Esophagus squamous epithelium (tissue), 5 donors: ENCODE results near the gene TBC1D22B. TPM values are rescaled to one million over a fixed set of nuclear protein-coding genes. Genes with fewer than 3 reads are reported as not detected.

Source experiments
- DNase-seq: peaks from one replicate; lab custom pipeline; 2025; lab: John Stamatoyannopoulos, UW
- H3K27ac ChIP-seq, 4 donors: fragments of 200-600 bp; sonication (generic); one replicate each; pipeline ENCODE4 v1.5.1; 2016 to 2019; ENCODE audit warnings: mild to moderate bottlenecking in 1 of 4
- H3K27me3 ChIP-seq, 4 donors: fragments of 200-600 bp; sonication (generic); 1 replicate in 3 of 4; 2 replicates in 1 of 4; pipeline versions ENCODE4 v1.5.1 to v1.6.0; 2017 to 2021; ENCODE audit warnings: antibody characterized with exemption in 1 of 4
- H3K36me3 ChIP-seq, 3 donors: fragments of 200-600 bp; sonication (generic); one replicate each; pipeline ENCODE4 v1.5.1; 2016 to 2019
- H3K4me1 ChIP-seq, 3 donors: fragments of 200-600 bp; sonication (generic); one replicate each; pipeline ENCODE4 v1.5.1; 2017 to 2019
- H3K4me3 ChIP-seq, 4 donors: fragments of 200-600 bp; sonication (generic); 1 replicate in 3 of 4; 2 replicates in 1 of 4; pipeline ENCODE4 v1.5.1; 2016 to 2019; ENCODE audit warnings: mild to moderate bottlenecking in 2 of 4, moderate library complexity in 1 of 4
- H3K9me3 ChIP-seq, 3 donors: fragments of 200-600 bp; sonication (generic); one replicate each; pipeline ENCODE4 v1.5.1; 2016 to 2019
- POLR2A ChIP-seq, 4 donors: fragments of 450-650 bp; IDR thresholded peaks; one replicate each; pipeline ENCODE4 v1.6.1; 2017; ENCODE audit warnings: antibody characterized with exemption in 4 of 4, mild to moderate bottlenecking in 4 of 4, moderate library complexity in 3 of 4
- WGBS, 2 donors: methylation state at CpG; one replicate each; pipeline ENCODE4 v1.1.5; 2018; 5-methylcytosine and 5-hydroxymethylcytosine counted together
- intact Hi-C: fragments of 100-400 bp; cut with DNase I; formaldehyde crosslinking; loops from one replicate; pipeline ENCODE4 v1.15.0; 2022
- total RNA-seq, 4 donors: library from RNA; depleted of rRNA; stranded (reverse); fragments of >200 nt; gene quantifications; one replicate each; pipeline ENCODE4 v1.1.0, GENCODE V29; 2016
- TF ChIP-seq, protein P1 (sequence below), 6 experiments: fragments of 450-650 bp in 4 of 6; fragments of 200-600 bp in 2 of 6; sonication (generic) in 2 of 6; IDR thresholded peaks; one replicate each; pipeline ENCODE4 v1.5.1; 2016 to 2019; ENCODE audit warnings: antibody characterized with exemption in 6 of 6, mild to moderate bottlenecking in 4 of 6, moderate library complexity in 4 of 6
- donor health status: DM: yes; HTN: yes; CAD: no.

TBC1D22B gene
- total RNA-seq, 4 donors from 2014 or later = 8.7 to 13.2 (median 10.4) TPM

DNA sequence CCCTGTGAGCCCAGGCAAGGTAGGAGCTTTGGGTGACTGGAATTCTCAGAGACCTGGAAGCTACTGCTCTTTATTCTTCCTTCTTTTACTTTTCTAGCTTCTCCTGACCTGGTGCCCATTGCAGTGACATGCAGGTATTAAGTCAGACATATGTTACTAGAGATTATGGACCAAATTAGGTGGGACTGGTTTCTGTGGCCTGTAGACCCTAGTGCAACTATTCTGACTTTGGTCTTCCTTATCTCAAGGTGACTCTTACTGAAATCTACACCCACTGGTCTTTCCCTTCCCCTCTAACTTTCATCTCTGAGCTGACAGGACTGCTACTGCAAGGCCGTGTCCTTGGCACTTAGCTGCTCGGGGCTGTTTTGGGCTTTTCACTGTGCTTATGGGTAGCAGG, 24.8 kb downstream of the TBC1D22B start:
- no peak overlapping the region for H3K4me3 ChIP-seq
- no peak for DNase-seq
- peaks cover 0 to 16% (median 3%) of the 10 kb centered on the region in 3 donors for H3K4me1 ChIP-seq
- H3K9me3 ChIP-seq = no peaks in the 10 kb centered on the region
- no peaks in the 10 kb centered on the region for H3K27me3 ChIP-seq
- TF ChIP-seq, protein P1, sequence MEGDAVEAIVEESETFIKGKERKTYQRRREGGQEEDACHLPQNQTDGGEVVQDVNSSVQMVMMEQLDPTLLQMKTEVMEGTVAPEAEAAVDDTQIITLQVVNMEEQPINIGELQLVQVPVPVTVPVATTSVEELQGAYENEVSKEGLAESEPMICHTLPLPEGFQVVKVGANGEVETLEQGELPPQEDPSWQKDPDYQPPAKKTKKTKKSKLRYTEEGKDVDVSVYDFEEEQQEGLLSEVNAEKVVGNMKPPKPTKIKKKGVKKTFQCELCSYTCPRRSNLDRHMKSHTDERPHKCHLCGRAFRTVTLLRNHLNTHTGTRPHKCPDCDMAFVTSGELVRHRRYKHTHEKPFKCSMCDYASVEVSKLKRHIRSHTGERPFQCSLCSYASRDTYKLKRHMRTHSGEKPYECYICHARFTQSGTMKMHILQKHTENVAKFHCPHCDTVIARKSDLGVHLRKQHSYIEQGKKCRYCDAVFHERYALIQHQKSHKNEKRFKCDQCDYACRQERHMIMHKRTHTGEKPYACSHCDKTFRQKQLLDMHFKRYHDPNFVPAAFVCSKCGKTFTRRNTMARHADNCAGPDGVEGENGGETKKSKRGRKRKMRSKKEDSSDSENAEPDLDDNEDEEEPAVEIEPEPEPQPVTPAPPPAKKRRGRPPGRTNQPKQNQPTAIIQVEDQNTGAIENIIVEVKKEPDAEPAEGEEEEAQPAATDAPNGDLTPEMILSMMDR (IDR thresholded peaks at IDR 0.05) = no peak
- no peak for TF ChIP-seq POLR2A (IDR thresholded peaks at IDR 0.05)
- intact Hi-C loops = no loop called here
- H3K36me3 ChIP-seq = peaks cover 11 to 82% (median 18%) of the 10 kb centered on the region in 3 donors
- 93 to 100% methylated on average over 2 of the region's 2 CpGs for WGBS, 2 donors
- H3K27ac ChIP-seq = no peak overlapping the region

DNA sequence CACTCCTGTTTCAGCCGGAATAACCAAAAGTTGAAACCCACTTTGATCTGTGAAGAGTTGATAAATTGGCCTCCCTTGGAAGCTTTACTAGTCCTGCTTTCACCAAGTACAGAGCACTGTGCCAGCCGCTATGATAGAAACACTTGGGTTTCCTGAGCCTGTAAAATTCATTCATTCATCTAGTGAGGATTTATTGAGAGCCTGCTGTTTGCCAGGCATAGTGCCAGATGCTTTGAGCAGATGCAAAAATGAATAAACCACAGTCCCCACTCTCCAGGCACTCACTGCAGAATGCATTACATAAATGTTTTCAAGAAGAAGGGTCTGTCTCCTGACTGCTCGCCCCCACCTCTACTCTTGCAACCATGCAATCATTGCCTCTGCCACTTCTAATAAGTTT, 25.7 kb downstream of the TBC1D22B start:
- no peak for DNase-seq

DNA sequence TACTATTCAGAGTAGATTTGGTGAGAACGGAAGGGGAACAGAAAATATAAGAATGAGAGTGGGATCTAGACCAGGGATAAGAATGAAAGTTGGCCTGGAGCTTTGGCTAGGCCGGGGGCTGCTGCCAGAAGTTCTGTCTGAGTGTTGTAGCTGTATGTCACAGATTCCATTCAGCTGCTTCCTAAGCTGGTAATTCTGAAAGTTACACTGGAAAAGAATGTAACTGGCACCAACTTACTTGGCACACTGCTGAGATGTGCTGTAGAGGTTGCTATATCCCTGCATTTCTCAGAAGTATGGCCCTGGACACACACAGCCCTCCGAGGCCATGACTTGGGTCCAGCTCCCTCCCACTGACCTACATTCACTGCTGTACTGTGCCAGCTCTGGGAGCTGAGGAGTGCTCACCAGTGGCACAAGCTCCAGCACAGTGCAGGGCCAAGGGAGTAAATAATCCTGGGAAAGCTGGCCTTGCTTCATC, 26.1 kb downstream of the TBC1D22B start:
- WGBS, 2 donors = 38 to 50% methylated on average over 2 to 3 of the region's 3 CpGs
- H3K9me3 ChIP-seq = no peaks in the 10 kb centered on the region
- H3K4me3 ChIP-seq = no peak overlapping the region
- H3K36me3 ChIP-seq = peaks cover 11 to 95% (median 18%) of the 10 kb centered on the region in 3 donors
- intact Hi-C loops = no loop called here
- peak overlapping the region in 3 of 4 donors; percentile 14 to 43 (median 34) for H3K27ac ChIP-seq
- TF ChIP-seq, protein P1 (IDR thresholded peaks at IDR 0.05) = no peak
- TF ChIP-seq POLR2A (IDR thresholded peaks at IDR 0.05) = no peak
- no peaks in the 10 kb centered on the region for H3K27me3 ChIP-seq
- H3K4me1 ChIP-seq = peaks cover 0 to 16% (median 3%) of the 10 kb centered on the region in 3 donors
- DNase-seq = no peak

More for the DNA sequence above, 25.7 kb downstream of the TBC1D22B start:
- no peaks in the 10 kb centered on the region for H3K27me3 ChIP-seq
- 30 to 55% methylated on average over 2 to 3 of the region's 3 CpGs for WGBS, 2 donors
- intact Hi-C loops = no loop called here
- H3K36me3 ChIP-seq = peaks cover 11 to 91% (median 18%) of the 10 kb centered on the region in 3 donors
- no peak overlapping the region for H3K4me3 ChIP-seq
- peaks cover 0 to 16% (median 3%) of the 10 kb centered on the region in 3 donors for H3K4me1 ChIP-seq
- no peaks in the 10 kb centered on the region for H3K9me3 ChIP-seq
- H3K27ac ChIP-seq = peak overlapping the region in 3 of 4 donors; percentile 14 to 43 (median 34)
- TF ChIP-seq, protein P1 (IDR thresholded peaks at IDR 0.05) = no peak
- no peak for TF ChIP-seq POLR2A (IDR thresholded peaks at IDR 0.05)

DNA sequence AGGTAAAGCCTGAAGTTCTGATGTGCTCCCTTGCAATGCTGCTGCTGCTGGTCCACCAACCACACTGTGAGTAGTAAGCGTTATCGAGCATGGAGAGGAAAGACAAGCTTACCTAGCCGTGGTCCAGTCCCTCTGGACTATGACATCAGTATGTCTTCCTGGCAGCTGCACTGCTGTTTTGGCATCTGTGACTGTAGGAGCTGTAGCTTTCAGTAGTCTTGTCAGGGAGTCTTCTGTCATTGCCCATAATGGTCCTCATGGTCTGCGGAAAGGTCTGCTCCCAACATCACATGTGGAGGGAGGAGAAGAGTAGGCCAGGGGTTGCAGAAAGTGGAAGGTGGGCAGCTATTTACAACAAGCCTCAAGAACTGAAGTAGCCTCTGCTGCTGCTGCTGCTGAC, 27.2 kb downstream of the TBC1D22B start:
- 83 to 100% methylated on average over 3 to 4 of the region's 4 CpGs for WGBS, 2 donors

DNA sequence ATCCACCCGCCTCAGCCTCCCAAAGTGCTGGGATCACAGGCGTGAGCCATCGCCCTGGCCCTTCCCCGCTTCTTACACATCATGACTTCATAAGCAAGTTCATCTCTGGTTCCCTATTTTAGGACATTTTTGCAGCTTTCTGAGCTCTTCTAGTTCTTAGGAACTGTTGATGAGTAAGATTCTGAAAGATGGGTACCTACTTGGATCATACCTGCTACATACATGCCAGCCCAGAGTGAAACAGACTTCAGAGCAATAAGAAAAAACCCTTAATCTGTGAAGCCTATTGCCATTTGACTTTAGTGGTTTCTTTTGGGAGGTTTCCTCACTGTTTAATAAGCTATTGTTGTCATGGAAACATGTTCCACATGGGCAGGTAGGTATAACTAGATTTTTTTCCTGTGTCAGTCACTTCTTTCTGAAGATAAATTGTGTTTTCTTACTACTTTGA, 28.3 kb downstream of the TBC1D22B start:
- WGBS, 2 donors = 92 to 97% methylated on average over 4 of the region's 4 CpGs
- intact Hi-C loops = no loop called here
- peaks cover 11 to 100% (median 18%) of the 10 kb centered on the region in 3 donors for H3K36me3 ChIP-seq

More for the DNA sequence above, 27.2 kb downstream of the TBC1D22B start:
- peaks cover 0 to 16% (median 3%) of the 10 kb centered on the region in 3 donors for H3K4me1 ChIP-seq
- DNase-seq = no peak
- intact Hi-C loops = no loop called here
- H3K9me3 ChIP-seq = no peaks in the 10 kb centered on the region
- no peak for TF ChIP-seq POLR2A (IDR thresholded peaks at IDR 0.05)
- TF ChIP-seq, protein P1 (IDR thresholded peaks at IDR 0.05) = no peak
- H3K36me3 ChIP-seq = peaks cover 11 to 100% (median 18%) of the 10 kb centered on the region in 3 donors
- H3K27me3 ChIP-seq = no peaks in the 10 kb centered on the region
- H3K27ac ChIP-seq = peak overlapping the region in 1 of 4 donors; percentile 34
- H3K4me3 ChIP-seq = no peak overlapping the region

More for the DNA sequence above, 28.3 kb downstream of the TBC1D22B start:
- Histone ChIP-seq H3K4me3 (no peak overlapping the region), H3K27ac (no peak overlapping the region), H3K4me1 (peaks cover 0 to 11% (median 3%) of the 10 kb centered on the region in 3 donors), H3K27me3 (no peaks in the 10 kb centered on the region), H3K9me3 (no peaks in the 10 kb centered on the region)
- TF ChIP-seq, protein P1 (IDR thresholded peaks at IDR 0.05) = no peak
- no peak for TF ChIP-seq POLR2A (IDR thresholded peaks at IDR 0.05)
- no peak for DNase-seq
